HL-60 (cell line): ENCODE measurements around the gene GNA14.

Source experiments
- DNase-seq, 2 experiments: peaks; one replicate each; pipeline ENCODE4 v3.0.0-alpha.2; 2010 to 2020; ENCODE audit warnings: low read depth in 1 of 2, low spot score in 1 of 2
- H3K27ac ChIP-seq: fragments of 250-450 bp; sonication (Bioruptor Pico); replicated peaks from 2 replicates; pipeline ENCODE4 v1.5.1; 2020; ENCODE audit warnings: mild to moderate bottlenecking, moderate library complexity
- H3K27me3 ChIP-seq: fragments of 250-450 bp; sonication (Bioruptor Pico); 2 replicates; pipeline ENCODE4 v1.5.1; 2021; ENCODE audit warnings: mild to moderate bottlenecking, moderate library complexity; ENCODE audit not compliant: insufficient read depth, poor library complexity, severe bottlenecking
- H3K4me3 ChIP-seq: replicated peaks from 2 replicates; pipeline ENCODE4 v1.5.1; 2011; ENCODE audit warnings: mild to moderate bottlenecking, control low read depth, low read length; ENCODE audit not compliant: insufficient read depth
- CTCF ChIP-seq: IDR thresholded peaks from one replicate; pipeline ENCODE4 v1.5.1; 2011; ENCODE audit warnings: low read length, control low read depth, inconsistent platforms; ENCODE audit not compliant: insufficient read depth
- GABPA ChIP-seq: IDR thresholded peaks from 2 replicates; pipeline ENCODE4 v1.6.1; 2012; ENCODE audit warnings: low read depth
- POLR2AphosphoS5 ChIP-seq: IDR thresholded peaks from 2 replicates; pipeline ENCODE4 v1.6.1; 2012; ENCODE audit warnings: low read depth
- REST ChIP-seq: IDR thresholded peaks from 2 replicates; pipeline ENCODE4 v1.6.1; 2012; ENCODE audit warnings: low read depth; ENCODE audit not compliant: insufficient replicate concordance
- SPI1 ChIP-seq: IDR thresholded peaks from 2 replicates; pipeline ENCODE4 v1.6.1; 2012; ENCODE audit warnings: low read depth, mild to moderate bottlenecking, borderline replicate concordance

Gene GNA14

GRCh38 chr9:77547106-77547730 lies 100.9 kb downstream of the GNA14 start:
- no peak for DNase-seq
- TF ChIP-seq CTCF (no peak), REST (no peak), GABPA (no peak), POLR2AphosphoS5 (no peak), SPI1 (no peak)
- no peak overlapping the region for H3K27ac ChIP-seq
- H3K4me3 ChIP-seq, result no peak overlapping the region
- peaks cover 3% of the 10 kb centered on the region for H3K27me3 ChIP-seq

- no peak for TF ChIP-seq REST
- no peak for TF ChIP-seq CTCF
- DNase-seq, result no peak
- Histone ChIP-seq H3K27me3 (peaks cover 3% of the 10 kb centered on the region), H3K4me3 (no peak overlapping the region), H3K27ac (no peak overlapping the region)
Observed at GRCh38 chr9:77546376-77546950, 101.7 kb downstream of the GNA14 start.

- no peak for DNase-seq
- TF ChIP-seq CTCF (no peak), SPI1 (no peak), REST (no peak), POLR2AphosphoS5 (no peak), GABPA (no peak)
- Histone ChIP-seq H3K27me3 (peaks cover 3% of the 10 kb centered on the region), H3K4me3 (no peak overlapping the region), H3K27ac (no peak overlapping the region)
Observed at GRCh38 chr9:77544546-77544945, 103.6 kb downstream of the GNA14 start.
